H1 (cell line): ENCODE data around the gene ERG28. TPM values are rescaled to one million over a fixed set of nuclear protein-coding genes. Genes with fewer than 3 reads are reported as not detected.

Experiments
- EZH2 ChIP-seq: fragments of 200-600 bp; sonication (generic); IDR thresholded peaks from 2 replicates; pipeline ENCODE4 v1.7.1; 2012; ENCODE audit warnings: low read depth, mild to moderate bottlenecking, moderate library complexity, low read length, inconsistent platforms; ENCODE audit not compliant: severe bottlenecking
- polyA plus RNA-seq, 7 experiments: library from polyadenylated mRNA; depleted of rRNA in 3 of 7; stranded (reverse) in 5 of 7; unstranded in 2 of 7; fragments of >200 nt in 5 of 7; fragments of 200-250 nt in 2 of 7; gene quantifications; 1 replicate in 5 of 7; 2 replicates in 1 of 7; 4 replicates in 1 of 7; pipeline versions ENCODE4 v1.2.1 to v1.2.3, GENCODE V29; 2011 to 2013; ENCODE audit warnings: missing spikeins in 2 of 7, mixed read lengths in 2 of 7
- total RNA-seq: library from RNA; stranded (reverse); fragmentation: NEBNext Ultra II Directional; extraction: Animal tissue kit (Norgen Biotek cat#: 25700); gene quantifications from 2 replicates; pipeline ENCODE4 v1.2.1, GENCODE V29; 2021
- TF ChIP-seq, protein P1 (sequence below): fragments of 300-600 bp; sonication (generic); IDR thresholded peaks from 2 replicates; pipeline ENCODE4 v1.7.1; 2012; ENCODE audit warnings: low read length, moderate library complexity, mild to moderate bottlenecking, inconsistent platforms; ENCODE audit not compliant: insufficient replicate concordance

The ERG28 gene
- total and polyA plus RNA-seq, 2 of the 8 experiments (the other 6 are each of a cell fraction or from before 2014, with no cell fraction given): 32.6 to 56.7 TPM

DNA sequence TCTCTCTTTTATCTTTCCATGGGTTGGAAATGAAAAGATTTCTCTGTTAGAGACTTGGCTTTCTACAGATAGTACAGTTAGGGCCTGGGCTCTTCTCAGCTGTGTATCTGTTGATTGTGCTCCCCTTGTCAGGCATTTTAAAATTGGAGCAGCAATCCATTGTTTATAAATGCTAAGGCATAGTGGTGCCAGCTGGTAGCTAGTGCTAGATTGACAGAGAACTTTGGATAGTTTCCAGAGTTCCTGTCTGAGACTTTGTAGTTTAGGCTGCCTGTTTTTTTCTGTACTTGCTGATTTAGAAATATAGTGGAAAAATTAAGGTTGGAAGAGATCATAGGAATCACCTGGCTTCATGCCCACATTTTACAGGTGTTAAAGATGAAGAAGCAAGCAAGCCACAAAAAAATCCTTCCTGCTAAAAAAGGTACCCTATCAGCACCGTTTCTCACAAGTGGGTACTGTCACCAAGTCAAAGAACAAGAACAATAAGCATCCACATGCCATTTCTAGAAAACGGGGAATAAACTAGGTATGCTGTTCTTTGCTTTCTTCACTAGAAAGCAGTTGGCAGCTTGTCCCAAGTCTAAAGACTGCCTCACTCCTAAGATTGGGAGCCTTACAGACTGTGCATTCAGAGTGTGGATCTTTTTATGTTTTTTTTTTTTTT, 6.6 kb upstream of the ERG28 start (continued):
- TF ChIP-seq, protein P1, sequence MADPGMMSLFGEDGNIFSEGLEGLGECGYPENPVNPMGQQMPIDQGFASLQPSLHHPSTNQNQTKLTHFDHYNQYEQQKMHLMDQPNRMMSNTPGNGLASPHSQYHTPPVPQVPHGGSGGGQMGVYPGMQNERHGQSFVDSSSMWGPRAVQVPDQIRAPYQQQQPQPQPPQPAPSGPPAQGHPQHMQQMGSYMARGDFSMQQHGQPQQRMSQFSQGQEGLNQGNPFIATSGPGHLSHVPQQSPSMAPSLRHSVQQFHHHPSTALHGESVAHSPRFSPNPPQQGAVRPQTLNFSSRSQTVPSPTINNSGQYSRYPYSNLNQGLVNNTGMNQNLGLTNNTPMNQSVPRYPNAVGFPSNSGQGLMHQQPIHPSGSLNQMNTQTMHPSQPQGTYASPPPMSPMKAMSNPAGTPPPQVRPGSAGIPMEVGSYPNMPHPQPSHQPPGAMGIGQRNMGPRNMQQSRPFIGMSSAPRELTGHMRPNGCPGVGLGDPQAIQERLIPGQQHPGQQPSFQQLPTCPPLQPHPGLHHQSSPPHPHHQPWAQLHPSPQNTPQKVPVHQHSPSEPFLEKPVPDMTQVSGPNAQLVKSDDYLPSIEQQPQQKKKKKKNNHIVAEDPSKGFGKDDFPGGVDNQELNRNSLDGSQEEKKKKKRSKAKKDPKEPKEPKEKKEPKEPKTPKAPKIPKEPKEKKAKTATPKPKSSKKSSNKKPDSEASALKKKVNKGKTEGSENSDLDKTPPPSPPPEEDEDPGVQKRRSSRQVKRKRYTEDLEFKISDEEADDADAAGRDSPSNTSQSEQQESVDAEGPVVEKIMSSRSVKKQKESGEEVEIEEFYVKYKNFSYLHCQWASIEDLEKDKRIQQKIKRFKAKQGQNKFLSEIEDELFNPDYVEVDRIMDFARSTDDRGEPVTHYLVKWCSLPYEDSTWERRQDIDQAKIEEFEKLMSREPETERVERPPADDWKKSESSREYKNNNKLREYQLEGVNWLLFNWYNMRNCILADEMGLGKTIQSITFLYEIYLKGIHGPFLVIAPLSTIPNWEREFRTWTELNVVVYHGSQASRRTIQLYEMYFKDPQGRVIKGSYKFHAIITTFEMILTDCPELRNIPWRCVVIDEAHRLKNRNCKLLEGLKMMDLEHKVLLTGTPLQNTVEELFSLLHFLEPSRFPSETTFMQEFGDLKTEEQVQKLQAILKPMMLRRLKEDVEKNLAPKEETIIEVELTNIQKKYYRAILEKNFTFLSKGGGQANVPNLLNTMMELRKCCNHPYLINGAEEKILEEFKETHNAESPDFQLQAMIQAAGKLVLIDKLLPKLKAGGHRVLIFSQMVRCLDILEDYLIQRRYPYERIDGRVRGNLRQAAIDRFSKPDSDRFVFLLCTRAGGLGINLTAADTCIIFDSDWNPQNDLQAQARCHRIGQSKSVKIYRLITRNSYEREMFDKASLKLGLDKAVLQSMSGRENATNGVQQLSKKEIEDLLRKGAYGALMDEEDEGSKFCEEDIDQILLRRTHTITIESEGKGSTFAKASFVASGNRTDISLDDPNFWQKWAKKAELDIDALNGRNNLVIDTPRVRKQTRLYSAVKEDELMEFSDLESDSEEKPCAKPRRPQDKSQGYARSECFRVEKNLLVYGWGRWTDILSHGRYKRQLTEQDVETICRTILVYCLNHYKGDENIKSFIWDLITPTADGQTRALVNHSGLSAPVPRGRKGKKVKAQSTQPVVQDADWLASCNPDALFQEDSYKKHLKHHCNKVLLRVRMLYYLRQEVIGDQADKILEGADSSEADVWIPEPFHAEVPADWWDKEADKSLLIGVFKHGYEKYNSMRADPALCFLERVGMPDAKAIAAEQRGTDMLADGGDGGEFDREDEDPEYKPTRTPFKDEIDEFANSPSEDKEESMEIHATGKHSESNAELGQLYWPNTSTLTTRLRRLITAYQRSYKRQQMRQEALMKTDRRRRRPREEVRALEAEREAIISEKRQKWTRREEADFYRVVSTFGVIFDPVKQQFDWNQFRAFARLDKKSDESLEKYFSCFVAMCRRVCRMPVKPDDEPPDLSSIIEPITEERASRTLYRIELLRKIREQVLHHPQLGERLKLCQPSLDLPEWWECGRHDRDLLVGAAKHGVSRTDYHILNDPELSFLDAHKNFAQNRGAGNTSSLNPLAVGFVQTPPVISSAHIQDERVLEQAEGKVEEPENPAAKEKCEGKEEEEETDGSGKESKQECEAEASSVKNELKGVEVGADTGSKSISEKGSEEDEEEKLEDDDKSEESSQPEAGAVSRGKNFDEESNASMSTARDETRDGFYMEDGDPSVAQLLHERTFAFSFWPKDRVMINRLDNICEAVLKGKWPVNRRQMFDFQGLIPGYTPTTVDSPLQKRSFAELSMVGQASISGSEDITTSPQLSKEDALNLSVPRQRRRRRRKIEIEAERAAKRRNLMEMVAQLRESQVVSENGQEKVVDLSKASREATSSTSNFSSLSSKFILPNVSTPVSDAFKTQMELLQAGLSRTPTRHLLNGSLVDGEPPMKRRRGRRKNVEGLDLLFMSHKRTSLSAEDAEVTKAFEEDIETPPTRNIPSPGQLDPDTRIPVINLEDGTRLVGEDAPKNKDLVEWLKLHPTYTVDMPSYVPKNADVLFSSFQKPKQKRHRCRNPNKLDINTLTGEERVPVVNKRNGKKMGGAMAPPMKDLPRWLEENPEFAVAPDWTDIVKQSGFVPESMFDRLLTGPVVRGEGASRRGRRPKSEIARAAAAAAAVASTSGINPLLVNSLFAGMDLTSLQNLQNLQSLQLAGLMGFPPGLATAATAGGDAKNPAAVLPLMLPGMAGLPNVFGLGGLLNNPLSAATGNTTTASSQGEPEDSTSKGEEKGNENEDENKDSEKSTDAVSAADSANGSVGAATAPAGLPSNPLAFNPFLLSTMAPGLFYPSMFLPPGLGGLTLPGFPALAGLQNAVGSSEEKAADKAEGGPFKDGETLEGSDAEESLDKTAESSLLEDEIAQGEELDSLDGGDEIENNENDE: no peak
- no peak for TF ChIP-seq EZH2
